Measurements from ENCODE around the gene USP16.
A peak's percentile ranks its signal among the peaks of the same experiment; 100 is the strongest.

The USP16 gene

DNA sequence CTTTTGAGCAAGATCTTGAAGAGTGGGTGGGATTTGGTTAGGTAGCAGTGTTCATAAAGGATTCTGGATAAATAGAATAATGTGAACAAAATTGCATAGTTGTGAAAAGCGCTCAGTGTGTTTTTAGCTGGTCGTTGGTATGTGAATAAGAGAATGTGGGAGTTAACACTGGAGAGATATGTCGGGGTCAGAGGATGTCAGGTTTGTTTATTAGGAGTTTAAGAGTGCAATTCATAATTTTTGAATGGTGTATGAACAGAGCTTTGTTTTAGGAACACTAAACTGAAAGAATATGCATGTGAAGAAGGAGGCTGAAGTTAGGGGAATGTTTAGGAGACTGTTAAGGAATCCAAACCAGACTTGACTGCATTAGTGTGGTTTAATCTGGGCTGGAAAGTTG lies 9.4 kb downstream of the USP16 start:
- DNase-seq: no peak

DNA sequence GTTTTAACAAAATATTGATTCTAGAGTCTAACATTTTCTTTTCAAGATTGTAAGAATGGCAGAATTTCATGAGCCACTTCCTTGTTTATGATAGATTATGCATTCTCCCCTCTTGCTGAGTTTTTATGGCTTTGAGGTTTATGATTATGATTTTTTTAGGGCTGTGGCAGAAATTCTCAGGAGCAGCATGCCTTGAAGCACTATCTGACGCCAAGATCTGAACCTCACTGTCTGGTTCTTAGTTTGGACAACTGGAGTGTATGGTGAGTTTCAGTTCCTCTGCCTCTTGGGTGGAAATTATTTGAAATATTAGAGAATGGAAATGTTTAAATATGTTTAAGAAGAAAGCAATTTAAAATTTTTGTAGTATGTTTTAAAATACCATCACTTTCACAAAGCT lies 10.2 kb downstream of the USP16 start:
- DNase-seq: no peak

DNA sequence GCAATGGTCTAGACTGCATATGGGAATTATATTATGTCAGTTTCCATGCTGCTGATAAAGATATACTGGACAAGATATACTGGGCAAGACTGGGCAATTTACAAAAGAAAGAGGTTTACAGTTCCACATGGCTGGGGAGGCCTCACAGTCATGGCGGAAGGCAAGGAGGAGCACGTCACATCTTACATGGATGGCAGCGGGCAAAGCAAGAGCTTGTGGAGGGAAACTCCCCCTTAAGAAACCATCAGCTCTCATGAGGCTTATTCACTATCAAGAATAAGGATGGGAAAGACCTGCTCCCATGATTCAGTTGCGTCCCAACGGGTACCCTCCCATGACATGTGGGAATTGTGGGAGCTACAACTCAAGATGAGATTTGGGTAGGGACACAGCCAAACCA lies 27.8 kb downstream of the USP16 start:
- DNase-seq: no peak

DNA sequence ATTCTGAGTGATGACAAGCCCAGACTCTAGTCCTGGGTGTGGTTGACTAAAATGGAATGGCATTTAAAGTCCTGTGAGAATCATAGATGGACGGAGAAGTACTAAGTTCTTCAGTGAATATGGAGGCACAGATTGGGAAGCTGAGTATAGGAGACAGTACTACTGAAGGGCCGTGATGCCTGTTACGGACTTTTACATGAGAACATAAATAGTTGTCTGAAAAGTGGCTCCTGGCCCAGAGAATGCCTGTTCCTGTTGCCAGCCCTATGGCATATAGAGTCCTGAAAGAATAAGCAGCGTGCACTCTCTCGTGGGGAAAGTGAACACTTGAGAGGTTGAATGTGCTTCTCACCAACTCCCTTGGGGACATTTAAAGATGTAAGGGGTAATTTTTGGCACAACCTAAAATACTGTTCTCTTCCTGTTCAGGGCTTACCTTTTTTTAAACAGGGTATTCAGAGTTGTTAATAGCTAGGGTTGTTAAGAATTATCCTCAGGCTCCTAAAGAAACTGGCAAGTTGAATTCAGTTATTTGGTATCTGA lies 28.6 kb downstream of the USP16 start:
- no peak for DNase-seq

DNA sequence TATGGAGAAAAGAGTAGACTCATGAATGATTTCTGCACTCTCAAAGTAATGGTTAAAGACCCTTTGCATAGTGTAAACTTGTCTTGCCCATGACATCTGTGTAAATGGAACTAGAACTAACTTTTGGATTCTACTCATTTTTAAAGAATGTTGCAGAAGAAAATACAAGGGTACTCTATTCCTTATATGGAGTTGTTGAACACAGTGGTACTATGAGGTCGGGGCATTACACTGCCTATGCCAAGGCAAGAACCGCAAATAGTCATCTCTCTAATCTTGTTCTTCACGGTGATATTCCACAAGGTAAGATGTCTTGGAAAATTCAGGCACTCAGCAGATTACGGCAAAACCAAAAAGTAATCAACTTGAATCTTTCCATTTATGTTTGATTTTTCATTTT lies 29.2 kb downstream of the USP16 start:
- DNase-seq: no peak

DNA sequence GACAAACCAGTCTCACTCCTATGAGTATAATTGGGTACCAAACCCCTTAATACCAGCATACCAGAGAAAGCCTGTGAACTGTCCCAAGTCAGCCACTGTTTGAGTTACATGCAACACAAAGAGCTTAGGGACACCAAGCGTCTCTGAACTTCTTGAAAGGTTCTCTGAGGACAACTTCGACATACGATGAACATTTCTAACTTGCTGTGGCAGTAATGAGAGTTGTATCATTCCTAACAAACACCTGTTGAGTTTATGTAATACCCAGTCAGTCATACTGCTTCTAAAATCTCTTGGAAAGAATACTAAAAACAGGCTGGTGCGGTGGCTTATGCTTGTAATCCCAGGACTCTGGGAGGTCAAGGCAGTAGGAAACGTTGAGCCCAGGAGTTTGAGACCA lies 30.6 kb downstream of the USP16 start:
- no peak for DNase-seq

DNA sequence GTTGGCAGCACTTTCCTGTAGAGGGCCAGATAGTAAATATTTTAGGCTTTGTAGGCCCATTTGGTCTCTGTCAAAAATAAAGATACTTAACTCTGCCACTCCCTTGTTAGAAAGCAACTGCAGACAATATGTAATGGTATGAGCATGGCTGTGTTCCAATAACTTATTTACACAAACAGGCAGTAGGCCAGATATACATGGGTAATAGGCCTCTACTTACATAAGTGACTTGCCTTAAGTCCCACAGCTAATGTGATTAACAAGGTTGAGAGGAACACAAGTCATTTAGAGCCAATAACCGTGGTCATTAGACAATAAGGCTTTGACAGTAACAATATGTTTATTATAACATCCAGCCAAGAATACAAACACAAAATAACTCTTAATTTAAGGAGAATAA lies 31.5 kb downstream of the USP16 start:
- no peak for DNase-seq

DNA sequence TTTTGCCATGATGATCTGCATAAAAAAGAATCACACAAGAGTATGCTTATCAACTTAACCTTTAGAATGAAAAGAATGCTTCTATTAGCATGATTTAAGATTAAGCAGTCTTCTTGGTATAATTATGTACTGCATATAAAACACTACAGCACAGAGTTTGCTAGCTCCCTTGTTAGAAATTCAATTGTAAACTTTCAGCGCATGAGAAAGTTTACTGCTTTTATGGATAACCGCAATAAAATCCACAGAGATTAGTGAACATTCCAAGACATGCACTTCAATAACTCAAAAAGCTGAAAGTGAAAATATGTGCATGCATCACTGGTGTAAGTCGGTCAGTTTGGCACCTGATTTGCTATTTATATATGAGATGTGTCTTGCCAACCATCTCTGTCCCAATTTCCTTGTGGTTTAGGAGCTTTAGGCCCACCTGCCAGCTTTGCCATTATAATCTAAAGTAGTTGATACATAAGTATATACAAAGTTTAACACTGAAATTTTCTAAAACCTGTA lies 32.1 kb downstream of the USP16 start:
- DNase-seq: no peak

DNA sequence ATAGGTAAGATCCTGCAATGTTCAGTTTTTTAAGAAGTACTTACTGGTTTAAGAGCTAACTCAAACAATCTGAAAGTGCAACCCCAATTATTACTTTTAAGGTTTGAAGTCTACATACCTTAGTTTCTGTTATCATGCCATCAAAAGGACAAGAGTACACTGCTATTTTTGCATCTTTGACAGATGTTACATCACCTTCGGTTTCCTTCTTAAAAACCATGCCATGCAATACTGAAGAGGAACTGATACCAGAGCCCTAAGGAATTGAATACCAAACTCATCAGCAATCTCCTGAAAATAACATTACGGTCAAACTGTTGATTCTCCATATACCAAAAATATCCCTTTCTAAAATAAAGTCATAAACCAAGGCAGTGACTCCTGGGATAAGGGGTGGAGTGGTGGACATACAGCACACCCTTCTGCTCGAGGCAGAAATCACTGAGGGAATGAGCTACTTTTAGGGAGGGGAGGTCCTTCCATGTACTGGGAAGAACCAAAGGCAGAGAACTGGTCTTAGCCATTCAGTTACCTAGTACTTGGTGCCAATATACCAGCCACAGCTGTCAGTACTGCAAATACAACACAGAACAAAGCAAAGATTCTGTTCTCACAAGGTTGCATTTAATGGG lies 40.5 kb downstream of the USP16 start:
- no peak for DNase-seq

DNA sequence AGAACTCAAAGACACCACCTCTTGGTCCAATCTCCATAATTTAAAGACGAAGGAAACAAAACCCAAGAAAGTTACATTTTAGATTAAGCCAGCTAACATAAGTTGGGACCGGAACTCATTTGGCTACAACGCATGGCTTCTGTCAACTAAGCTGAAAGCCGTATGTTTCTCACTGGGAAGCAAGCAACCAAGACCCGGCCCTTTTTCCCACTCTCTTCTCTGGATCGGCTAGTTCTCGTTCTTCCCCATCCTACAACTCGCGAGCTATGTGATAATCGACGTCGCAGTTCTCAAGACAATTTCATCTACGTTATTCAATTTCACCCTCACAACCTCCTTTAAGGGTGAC lies 48.4 kb downstream of the USP16 start:
- DNase-seq: no peak

DNA sequence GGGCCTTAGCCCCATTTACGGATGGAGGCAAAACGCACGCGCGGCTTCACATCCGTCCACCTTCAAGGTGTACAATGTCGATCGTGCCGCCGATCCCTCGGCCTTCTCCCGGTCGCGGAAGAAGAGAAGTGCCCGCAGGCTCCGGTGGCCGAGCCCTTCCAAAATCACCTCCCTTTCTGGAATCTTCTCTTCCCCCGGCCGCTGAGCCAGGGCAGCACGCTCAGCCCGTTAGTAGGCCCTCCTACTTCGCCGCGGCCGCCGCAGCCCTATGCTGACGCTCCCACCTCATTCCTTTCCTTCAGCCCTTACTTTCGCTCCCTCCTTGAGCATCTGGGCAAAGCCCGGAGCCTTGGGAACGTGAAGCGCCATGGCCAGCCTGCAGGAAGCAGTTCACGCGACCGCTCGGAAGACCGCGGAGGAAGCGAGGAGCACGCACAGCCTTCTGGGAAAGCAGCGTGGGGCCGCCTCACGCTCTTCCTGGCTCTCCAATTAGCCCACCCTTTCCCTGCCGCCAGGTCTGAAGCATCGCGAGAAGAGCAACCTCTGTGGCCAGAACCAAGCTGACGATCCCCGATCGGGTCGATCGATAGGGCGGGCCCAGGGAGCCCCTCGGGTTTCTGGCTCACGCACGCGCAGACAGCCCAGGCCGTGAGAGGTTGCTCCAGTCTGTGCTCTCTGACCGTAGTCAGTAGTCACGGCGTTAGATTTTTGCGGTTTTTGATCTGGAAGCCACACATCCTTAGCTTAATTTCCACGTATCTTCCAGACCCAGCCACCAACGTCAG lies 48.9 kb downstream of the USP16 start, which contains the start of gene CCT8:
Gene CCT8 (minus strand): TSS at position 427 of the 785 bp plus-strand sequence. CDS start 58 bp downstream, at position 369.
- peak; percentile 72 to 98 (median 96) for DNase-seq

DNA sequence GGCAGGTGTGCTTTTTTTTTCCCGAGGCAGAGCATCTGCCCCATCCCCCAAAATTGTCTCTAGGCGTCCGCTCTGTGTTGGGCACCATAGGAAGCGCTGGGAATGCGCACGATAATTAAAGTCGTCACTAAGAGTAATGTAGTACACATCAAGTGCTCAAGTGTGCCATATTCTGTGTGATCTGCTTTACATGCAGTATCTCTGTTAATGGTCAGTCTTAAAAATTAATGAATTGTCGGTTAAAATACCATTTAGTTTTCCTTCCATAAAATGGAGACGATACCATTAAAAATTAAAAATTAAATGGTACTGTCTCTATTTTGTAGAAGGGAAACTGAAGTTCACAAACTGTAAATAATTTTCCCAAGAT lies 49.5 kb downstream of the USP16 start:
- no peak for DNase-seq

DNA sequence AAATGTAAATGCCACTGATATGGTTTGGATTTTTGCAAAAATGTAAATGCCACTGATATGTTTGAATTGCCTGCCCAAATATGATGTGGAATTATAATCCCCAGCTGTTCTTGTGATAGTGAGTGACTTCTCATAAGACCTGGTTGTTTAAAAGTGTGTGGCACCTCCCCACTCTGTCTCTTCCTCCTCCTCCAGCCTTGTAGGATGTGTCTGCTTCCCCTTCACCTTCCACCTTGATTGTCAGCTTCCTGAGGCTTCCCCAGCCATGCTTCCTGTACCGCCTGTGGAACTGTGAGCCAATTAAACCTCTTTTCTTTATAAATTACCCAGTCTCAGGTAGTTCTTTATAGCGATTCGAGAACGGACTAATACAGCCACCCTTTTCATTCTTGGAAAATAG lies 50.3 kb downstream of the USP16 start:
- no peak for DNase-seq

DNA sequence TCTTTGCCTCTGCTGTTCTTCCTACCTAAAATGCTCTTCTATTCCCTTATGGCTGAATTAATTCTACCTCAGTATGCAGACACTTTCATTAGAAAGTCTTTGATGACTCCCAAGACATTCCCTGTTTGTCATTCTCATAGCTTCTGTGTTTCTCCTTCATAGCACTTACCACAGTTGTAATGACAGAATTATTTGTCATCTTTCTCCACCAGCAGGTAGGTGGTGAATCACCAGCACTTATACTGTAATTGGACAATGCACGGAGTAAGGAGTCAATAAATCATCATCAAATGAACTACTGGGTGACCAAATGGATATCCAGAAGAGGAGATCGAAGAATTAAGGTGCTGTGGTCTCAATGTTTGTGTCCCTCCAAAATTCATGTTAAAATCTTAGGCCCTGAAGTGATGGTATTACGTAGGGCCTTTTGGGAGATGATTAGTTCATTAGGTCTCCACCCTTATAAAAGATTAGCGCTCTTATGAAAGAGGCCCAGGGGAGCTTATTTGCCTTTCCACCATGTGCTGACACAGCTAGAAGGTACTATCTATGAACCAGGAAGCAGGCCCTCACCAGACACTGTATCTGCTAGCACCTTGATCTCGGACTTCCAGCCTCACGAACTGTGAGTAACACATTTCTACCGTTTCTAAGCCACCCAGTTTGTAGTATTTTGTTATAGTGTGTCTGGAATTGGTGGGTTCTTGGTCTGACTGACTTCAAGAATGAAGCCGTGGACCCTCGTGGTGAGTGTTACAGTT lies 51.4 kb downstream of the USP16 start:
- no peak for DNase-seq

DNA sequence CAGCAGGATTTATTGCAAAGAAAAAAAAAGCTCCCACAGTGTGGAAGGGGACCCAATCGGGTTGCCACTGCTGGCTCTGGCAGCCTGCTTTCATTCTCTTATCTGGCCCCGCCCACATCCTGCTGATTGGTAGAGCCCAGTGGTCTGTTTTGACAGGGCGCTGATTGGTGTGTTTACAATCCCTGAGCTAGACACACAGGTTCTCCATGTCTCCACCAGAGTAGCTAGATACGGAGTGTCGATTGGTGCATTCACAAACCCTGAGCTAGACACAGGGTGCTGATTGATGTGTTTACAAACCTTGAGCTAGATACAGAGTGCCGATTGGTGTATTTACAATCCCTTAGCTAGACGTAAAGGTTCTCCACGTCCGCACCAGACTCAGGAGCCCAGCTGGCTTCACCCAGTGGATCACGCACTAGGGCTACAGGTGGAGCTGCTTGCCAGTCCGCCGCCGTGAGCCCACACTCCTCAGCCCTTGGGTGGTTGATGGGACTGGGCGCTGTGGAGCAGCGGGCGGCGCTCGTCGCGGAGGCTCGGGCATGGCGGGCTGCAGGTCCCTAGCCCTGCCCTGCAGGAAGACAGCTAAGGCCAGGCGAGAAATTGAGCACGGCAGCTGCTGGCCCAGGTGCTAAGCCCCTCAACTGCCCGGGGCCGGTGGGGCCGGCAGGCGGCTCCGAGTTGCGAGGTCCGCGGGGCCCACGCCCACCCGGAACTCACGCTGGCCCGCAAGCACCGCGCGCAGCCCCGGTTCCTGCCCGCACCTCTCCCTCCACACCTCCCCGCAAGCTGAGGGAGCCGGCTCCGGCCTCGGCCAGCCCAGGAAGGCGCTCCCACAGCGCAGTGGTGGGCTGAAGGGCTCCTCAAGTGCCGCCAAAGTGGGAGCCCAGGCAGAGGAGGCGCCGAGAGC lies 52.5 kb downstream of the USP16 start:
- peak in 7 of 14 donors; percentile 19 to 50 (median 34) for DNase-seq

DNA sequence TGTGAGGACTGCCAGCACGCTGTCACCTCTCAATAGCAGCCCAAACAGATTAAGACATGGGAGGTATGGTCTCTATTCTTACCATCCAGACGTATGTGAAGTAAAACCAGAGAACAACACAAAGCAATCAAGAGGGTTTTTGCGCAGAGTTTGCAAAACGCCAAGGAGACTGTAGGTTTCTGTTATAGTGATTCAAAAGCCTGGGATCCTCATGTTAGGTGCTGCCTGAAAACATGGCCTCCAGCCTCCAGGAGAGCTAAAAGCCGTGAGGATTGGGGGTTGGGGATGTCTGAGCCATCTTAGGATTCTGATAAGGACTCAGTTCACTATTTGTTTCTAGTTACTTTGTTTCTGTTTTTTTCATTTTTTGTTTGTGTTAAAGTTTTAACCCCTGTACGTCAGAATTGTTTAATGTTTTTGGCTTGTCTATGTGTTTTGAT lies 53.2 kb downstream of the USP16 start:
- peak in 2 of 14 donors; percentile 19 to 21 for DNase-seq

DNA sequence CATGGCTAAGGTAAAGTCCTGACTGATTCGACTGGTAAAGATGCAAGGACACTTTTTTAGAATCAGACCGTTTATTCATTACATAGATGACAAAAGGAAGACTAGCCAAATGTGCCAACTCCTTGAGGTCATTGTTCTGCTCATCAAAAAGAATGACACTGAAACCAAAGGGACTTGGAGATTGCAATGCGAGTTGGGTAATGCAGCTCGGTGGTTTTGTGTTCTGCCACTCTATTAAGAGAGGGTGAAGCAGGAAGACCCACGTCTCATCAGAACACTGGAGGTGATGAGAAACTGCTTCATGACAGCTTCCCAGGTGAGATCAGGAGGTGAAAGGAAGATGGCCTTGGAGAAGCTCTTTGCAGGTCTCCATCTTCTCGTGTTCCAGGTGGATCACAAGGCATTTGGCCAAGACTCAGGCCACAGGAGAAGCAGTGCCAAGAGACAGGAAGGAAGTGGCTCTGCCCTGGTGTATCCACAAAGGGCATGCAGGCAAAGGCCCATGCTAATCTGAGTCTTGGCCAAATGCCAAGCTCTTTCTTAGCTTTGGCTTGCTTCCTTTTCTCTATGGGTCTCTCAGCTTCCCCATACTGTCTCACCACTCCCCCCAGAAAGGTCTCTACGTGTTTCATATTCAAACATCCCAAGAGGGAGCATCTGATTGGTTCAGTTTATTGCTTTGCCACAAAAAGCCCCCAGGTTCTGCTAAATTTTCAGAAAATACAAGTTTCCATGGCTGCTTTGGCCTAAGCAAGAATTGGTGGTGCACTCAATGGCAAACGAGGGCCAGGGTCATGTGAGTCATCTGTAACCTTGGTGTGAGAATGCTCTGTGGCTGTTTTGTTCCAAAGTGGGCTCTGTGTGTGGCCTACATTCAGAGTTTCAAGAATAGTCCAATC lies 54.6 kb downstream of the USP16 start:
- peak in 8 of 14 donors; percentile 5 to 57 (median 29) for DNase-seq

DNA sequence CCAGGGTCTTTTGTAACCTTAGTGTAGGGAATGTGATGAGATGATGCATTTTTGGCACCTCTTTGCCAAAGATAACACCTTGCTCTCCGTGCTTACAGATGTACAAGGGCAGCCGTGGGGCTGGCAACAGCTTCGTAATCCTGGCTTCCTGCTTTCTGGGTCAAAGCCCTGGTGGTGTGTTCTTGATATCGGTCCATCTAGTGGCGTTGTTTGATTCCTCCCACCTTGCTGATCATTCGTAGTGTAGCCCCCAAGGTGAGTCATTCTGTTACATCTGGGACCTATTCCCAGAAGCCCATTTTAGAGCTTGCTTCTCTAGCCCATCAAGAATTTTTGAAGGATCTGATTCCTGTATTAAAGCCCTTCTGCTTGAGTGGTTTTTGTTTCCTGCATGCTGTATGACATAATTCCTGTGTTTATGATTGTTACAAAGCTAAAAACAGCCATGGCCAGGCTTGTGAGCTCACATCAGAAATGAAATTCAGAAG lies 56.0 kb downstream of the USP16 start:
- peak in 1 of 14 donors; percentile 46 for DNase-seq

DNA sequence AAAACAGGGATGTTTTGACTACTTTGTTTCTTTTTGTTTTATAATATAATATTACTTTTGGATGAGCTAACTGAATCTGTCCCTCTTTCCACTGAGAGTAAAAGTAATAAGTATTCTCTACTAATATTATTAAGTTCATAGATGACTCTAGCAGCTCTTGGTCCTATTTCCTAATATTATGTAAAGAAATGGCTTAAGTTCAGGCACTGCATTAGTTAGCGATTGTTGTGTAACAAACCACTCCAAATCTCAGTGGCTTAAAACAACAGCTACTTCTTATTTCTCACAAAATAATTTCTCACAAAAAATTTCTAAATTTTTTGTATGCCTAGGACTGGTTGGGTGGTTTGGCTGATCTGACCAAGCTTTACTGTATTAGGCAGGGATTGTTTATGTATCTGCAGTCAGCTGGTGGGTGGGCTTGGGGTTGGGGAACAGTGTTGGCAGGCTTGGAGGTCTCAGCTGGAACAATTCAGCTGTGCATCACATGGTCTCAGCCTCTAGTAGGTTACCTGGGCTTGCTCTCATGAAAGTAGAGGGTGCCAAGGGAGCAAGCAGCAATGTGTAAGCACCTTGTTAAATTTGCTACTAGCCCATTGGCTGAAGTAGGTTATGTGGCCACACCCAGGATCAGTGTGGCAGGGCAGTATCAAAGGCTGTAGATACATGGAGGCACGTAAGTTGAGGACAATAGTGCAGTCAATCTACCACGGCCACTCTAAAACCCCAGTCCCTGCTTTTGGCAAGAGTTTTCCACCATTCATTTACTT lies 57.8 kb downstream of the USP16 start:
- no peak for DNase-seq

DNA sequence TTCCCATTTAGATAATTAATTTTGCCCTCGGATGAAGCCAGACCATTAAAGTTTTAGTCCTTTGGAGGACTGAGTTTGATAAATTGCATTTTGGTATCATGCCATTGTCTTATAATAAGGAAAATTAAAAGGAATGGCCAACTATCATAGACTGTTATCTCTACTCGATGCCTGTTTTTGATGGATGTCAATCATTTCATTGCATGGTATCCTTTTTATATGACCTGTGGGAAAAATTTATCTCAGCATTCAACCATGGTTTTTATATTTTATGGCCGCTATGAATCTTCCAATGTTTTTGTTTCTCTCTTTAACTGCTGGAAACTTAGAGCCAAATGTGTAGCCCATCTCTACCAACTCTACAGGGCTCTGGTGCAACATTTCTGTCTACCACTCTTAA lies 58.8 kb downstream of the USP16 start:
- no peak for DNase-seq
